Trophoblast cell (in vitro differentiated cells and primary cell): ENCODE results near the gene DTL.

Source experiments
- DNase-seq, 2 donors: peaks; one replicate each; pipeline ENCODE4 v3.0.0-alpha.2; 2016
- H2AFZ ChIP-seq: 2 replicates; pipeline ENCODE4 v1.6.1; 2013; ENCODE audit warnings: low read length, moderate library complexity, mild to moderate bottlenecking; ENCODE audit not compliant: insufficient read depth, poor library complexity
- H2AK5ac ChIP-seq: 2 replicates; pipeline ENCODE4 v1.6.1; 2013; ENCODE audit warnings: mild to moderate bottlenecking, low read length
- H2BK120ac ChIP-seq: 2 replicates; pipeline ENCODE4 v1.6.1; 2013; ENCODE audit warnings: low read length, mild to moderate bottlenecking, moderate library complexity; ENCODE audit not compliant: insufficient read depth, poor library complexity
- H2BK12ac ChIP-seq: 2 replicates; pipeline ENCODE4 v1.6.1; 2013; ENCODE audit warnings: mild to moderate bottlenecking, low read length, moderate library complexity
- H2BK5ac ChIP-seq: 2 replicates; pipeline ENCODE4 v1.6.1; 2013; ENCODE audit warnings: low read length, low read depth, moderate library complexity, mild to moderate bottlenecking; ENCODE audit not compliant: poor library complexity
- H3K14ac ChIP-seq: 2 replicates; pipeline ENCODE4 v1.6.1; 2013; ENCODE audit warnings: mild to moderate bottlenecking, low read length
- H3K18ac ChIP-seq: 2 replicates; pipeline ENCODE4 v1.6.1; 2013; ENCODE audit warnings: mild to moderate bottlenecking, low read length
- H3K23ac ChIP-seq: 2 replicates; pipeline ENCODE4 v1.6.1; 2013; ENCODE audit warnings: low read length
- H3K27ac ChIP-seq: 2 replicates; pipeline ENCODE4 v1.5.1; 2013; ENCODE audit warnings: low read depth, mild to moderate bottlenecking, inconsistent platforms, low read length, moderate library complexity
- H3K27me3 ChIP-seq: 2 replicates; pipeline ENCODE4 v1.6.1; 2013; ENCODE audit warnings: inconsistent platforms, mild to moderate bottlenecking, low read length, moderate library complexity; ENCODE audit not compliant: insufficient read depth
- H3K36me3 ChIP-seq, 2 experiments: 1 replicate in 1 of 2; 2 replicates in 1 of 2; pipeline ENCODE4 v1.6.1; 2013; ENCODE audit warnings: low read length in 2 of 2, mild to moderate bottlenecking in 2 of 2, moderate library complexity in 1 of 2; ENCODE audit not compliant: insufficient read depth in 2 of 2, control insufficient read depth in 1 of 2
- H3K4ac ChIP-seq: 2 replicates; pipeline ENCODE4 v1.6.1; 2013; ENCODE audit warnings: low read depth, mild to moderate bottlenecking, low read length, moderate library complexity
- H3K4me1 ChIP-seq, 2 experiments: 1 replicate in 1 of 2; 2 replicates in 1 of 2; pipeline ENCODE4 v1.6.1; 2013; ENCODE audit warnings: low read length in 2 of 2, mild to moderate bottlenecking in 2 of 2, moderate library complexity in 1 of 2; ENCODE audit not compliant: insufficient read depth in 2 of 2, control insufficient read depth in 1 of 2
- H3K4me2 ChIP-seq: 2 replicates; pipeline ENCODE4 v1.6.1; 2013; ENCODE audit warnings: inconsistent platforms, mild to moderate bottlenecking, low read length, moderate library complexity
- H3K4me3 ChIP-seq: 2 replicates; pipeline ENCODE4 v1.5.1; 2013; ENCODE audit warnings: mild to moderate bottlenecking, low read depth, low read length, inconsistent platforms
- H3K79me1 ChIP-seq: one replicate; pipeline ENCODE4 v1.6.1; 2013; ENCODE audit warnings: low read length
- H3K79me2 ChIP-seq: 2 replicates; pipeline ENCODE4 v1.6.1; 2013; ENCODE audit warnings: low read length, mild to moderate bottlenecking; ENCODE audit not compliant: control insufficient read depth, insufficient read depth, poor library complexity
- H3K9ac ChIP-seq: 2 replicates; pipeline ENCODE4 v1.6.1; 2013; ENCODE audit warnings: mild to moderate bottlenecking, low read length
- H3K9me3 ChIP-seq: 2 replicates; pipeline ENCODE4 v1.6.1; 2013; ENCODE audit warnings: low read depth, mild to moderate bottlenecking, control low read depth, inconsistent platforms, low read length; ENCODE audit not compliant: insufficient read depth
- H4K12ac ChIP-seq: 2 replicates; pipeline ENCODE4 v1.6.1; 2013; ENCODE audit warnings: low read depth, mild to moderate bottlenecking, low read length, moderate library complexity
- H4K8ac ChIP-seq: 2 replicates; pipeline ENCODE4 v1.6.1; 2013; ENCODE audit warnings: low read depth, mild to moderate bottlenecking, low read length, moderate library complexity
- H4K91ac ChIP-seq: one replicate; pipeline ENCODE4 v1.6.1; 2013; ENCODE audit warnings: low read depth, mild to moderate bottlenecking, low read length, moderate library complexity
- WGBS: extraction: QIAGEN DNeasy Blood & Tissue Kit; methylation state at CpG from one replicate; pipeline ENCODE4 v1.1.7; 2013; ENCODE audit warnings: missing lambda C conversion rate; ENCODE audit not compliant: insufficient read length, insufficient coverage; ENCODE audit errors: extremely low coverage; 5-methylcytosine and 5-hydroxymethylcytosine counted together

Gene DTL

DNA sequence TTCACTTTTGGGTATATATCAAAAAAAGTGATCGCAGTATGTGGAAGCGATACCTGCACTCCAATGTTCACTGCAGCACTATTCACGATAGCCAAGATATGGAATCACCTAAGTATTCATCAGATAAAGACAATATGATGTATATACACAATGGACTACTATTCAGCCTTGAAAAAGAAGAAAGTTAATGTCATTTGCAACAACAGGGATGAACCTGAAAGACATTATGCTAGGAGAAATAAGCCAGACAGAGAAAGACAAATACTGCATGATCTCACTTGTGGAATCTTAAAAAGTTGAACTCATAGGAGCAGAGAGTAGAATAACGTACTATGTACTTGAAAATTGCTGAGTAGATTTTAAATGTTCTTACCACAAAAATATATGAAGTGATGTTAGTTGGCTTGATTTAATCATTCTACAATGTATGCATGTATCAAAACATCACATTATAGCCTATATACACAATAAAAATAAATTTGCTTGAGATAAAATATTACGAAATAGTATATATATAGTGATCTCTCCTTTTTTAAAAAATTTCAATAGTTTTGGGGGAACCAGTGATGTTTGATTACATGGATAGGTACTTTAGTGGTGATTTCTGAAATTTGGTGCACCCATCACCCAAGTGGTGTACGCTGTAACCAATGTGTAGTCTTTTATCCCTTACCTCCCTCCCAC is 56.0 kb downstream of the DTL start:
- H3K4me2 ChIP-seq: no peak overlapping the region
- H2AFZ ChIP-seq: no peak overlapping the region
- no peak overlapping the region for H3K4me3 ChIP-seq
- no peak overlapping the region for H3K4ac ChIP-seq
- H3K14ac ChIP-seq: no peak overlapping the region
- no peaks in the 10 kb centered on the region for H3K27me3 ChIP-seq
- peaks cover 7 to 9% of the 10 kb centered on the region in 2 experiments for H3K36me3 ChIP-seq
- no peaks in the 10 kb centered on the region for H3K9me3 ChIP-seq
- no peaks in the 10 kb centered on the region for H3K79me2 ChIP-seq
- H2BK12ac ChIP-seq: no peak overlapping the region
- no peaks in the 10 kb centered on the region for H3K79me1 ChIP-seq
- H4K8ac ChIP-seq: no peak overlapping the region
- H3K23ac ChIP-seq: no peak overlapping the region
- no peak for DNase-seq
- WGBS: no CpG with 5 or more reads among the region's 6 CpGs
- H3K4me1 ChIP-seq: peaks cover 0 to 2% of the 10 kb centered on the region in 2 experiments
- H2BK120ac ChIP-seq: no peak overlapping the region
- no peak overlapping the region for H4K12ac ChIP-seq
- H3K18ac ChIP-seq: no peak overlapping the region
- H3K9ac ChIP-seq: no peak overlapping the region
- H2AK5ac ChIP-seq: no peak overlapping the region
- H2BK5ac ChIP-seq: no peak overlapping the region
- no peak overlapping the region for H3K27ac ChIP-seq
- no peak overlapping the region for H4K91ac ChIP-seq

GRCh38 chr1:212097360-212097759 is 61.8 kb downstream of the DTL start:
- H3K4me3 ChIP-seq: no peak overlapping the region
- no peaks in the 10 kb centered on the region for H3K4me1 ChIP-seq
- H3K18ac ChIP-seq: no peak overlapping the region
- H2AK5ac ChIP-seq: no peak overlapping the region
- WGBS: no CpG with 5 or more reads among the region's 2 CpGs
- H2BK5ac ChIP-seq: no peak overlapping the region
- no peak overlapping the region for H2AFZ ChIP-seq
- H3K4me2 ChIP-seq: no peak overlapping the region
- H3K79me1 ChIP-seq: no peaks in the 10 kb centered on the region
- no peak overlapping the region for H2BK120ac ChIP-seq
- no peak overlapping the region for H4K12ac ChIP-seq
- DNase-seq: no peak
- no peaks in the 10 kb centered on the region for H3K79me2 ChIP-seq
- H4K8ac ChIP-seq: no peak overlapping the region
- H2BK12ac ChIP-seq: no peak overlapping the region
- H3K14ac ChIP-seq: no peak overlapping the region
- no peak overlapping the region for H4K91ac ChIP-seq
- peaks cover 11 to 19% of the 10 kb centered on the region in 2 experiments for H3K36me3 ChIP-seq
- no peaks in the 10 kb centered on the region for H3K9me3 ChIP-seq
- no peaks in the 10 kb centered on the region for H3K27me3 ChIP-seq
- H3K23ac ChIP-seq: no peak overlapping the region
- H3K9ac ChIP-seq: no peak overlapping the region
- H3K27ac ChIP-seq: no peak overlapping the region
- no peak overlapping the region for H3K4ac ChIP-seq

DNA sequence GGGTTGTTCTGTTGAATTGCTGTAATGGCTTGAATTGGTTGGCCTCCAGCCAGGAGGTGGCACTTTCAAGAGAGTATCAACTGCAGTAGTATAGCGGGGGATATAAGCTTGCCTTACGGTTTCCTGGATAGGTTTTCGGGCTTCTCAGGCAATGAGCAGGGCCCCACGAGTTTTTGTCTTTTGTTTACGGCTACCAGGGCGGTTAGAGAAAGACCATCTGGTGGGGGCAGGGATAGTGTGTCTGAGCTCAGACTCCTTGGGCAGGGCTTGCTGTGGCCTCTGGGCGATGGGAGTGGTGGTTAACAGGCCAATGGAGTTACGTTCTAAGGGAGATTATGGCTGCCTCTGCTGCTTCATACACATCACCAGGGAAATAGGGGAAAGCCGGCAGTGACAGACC is 62.8 kb downstream of the DTL start:
- Histone ChIP-seq H3K4me2 (no peak overlapping the region), H3K9me3 (no peaks in the 10 kb centered on the region), H3K23ac (no peak overlapping the region), H3K36me3 (peaks cover 9 to 16% of the 10 kb centered on the region in 2 experiments), H2BK5ac (no peak overlapping the region), H2AFZ (no peak overlapping the region), H4K8ac (no peak overlapping the region), H4K12ac (no peak overlapping the region), H3K27me3 (no peaks in the 10 kb centered on the region), H3K4me1 (no peaks in the 10 kb centered on the region), H3K4ac (no peak overlapping the region), H3K27ac (no peak overlapping the region), H2BK120ac (no peak overlapping the region), H3K4me3 (no peak overlapping the region), H3K9ac (no peak overlapping the region), H4K91ac (no peak overlapping the region), H3K14ac (no peak overlapping the region), H2BK12ac (no peak overlapping the region), H3K79me2 (no peaks in the 10 kb centered on the region), H3K18ac (no peak overlapping the region), H2AK5ac (no peak overlapping the region), H3K79me1 (no peaks in the 10 kb centered on the region)
- DNase-seq: no peak
- WGBS: no CpG with 5 or more reads among the region's 9 CpGs

DNA sequence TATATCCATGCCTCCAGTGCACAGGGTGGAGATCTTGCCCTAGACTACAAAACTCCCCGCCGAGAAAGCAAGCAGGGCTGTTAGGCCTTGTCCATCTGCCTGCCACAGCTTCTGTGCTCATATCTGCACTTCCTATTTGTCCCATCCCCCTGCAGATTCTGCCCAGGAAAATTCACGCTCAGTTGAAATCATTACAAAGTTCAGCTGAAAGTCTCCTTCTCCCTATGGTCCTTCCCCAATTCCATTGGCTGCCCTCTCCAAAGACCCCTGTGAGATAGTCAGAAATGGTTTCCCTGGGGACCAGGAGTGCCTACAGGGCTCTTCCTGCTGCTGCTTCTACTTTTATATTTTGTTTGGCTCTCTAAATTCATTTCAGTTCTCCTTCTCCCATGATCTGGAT is 63.2 kb downstream of the DTL start:
- H3K14ac ChIP-seq: no peak overlapping the region
- H3K23ac ChIP-seq: no peak overlapping the region
- no peak overlapping the region for H3K4me3 ChIP-seq
- H3K18ac ChIP-seq: no peak overlapping the region
- no peaks in the 10 kb centered on the region for H3K79me2 ChIP-seq
- H2AFZ ChIP-seq: no peak overlapping the region
- no peak overlapping the region for H2AK5ac ChIP-seq
- H4K12ac ChIP-seq: no peak overlapping the region
- no peak overlapping the region for H2BK120ac ChIP-seq
- no peak overlapping the region for H2BK12ac ChIP-seq
- no peaks in the 10 kb centered on the region for H3K27me3 ChIP-seq
- no peak for DNase-seq
- no peak overlapping the region for H3K4me2 ChIP-seq
- no CpG with 5 or more reads among the region's 3 CpGs for WGBS
- no peak overlapping the region for H4K8ac ChIP-seq
- no peak overlapping the region for H2BK5ac ChIP-seq
- H3K9me3 ChIP-seq: no peaks in the 10 kb centered on the region
- no peaks in the 10 kb centered on the region for H3K4me1 ChIP-seq
- peaks cover 5 to 12% of the 10 kb centered on the region in 2 experiments for H3K36me3 ChIP-seq
- no peak overlapping the region for H3K27ac ChIP-seq
- H3K4ac ChIP-seq: no peak overlapping the region
- no peak overlapping the region for H4K91ac ChIP-seq
- no peak overlapping the region for H3K9ac ChIP-seq
- no peaks in the 10 kb centered on the region for H3K79me1 ChIP-seq
